BE2C (cell line): Measurements from ENCODE around the gene EDIL3.

Source experiments
- DNase-seq: peaks from one replicate; pipeline ENCODE4 v3.0.0-alpha.2; 2020
- H3K27me3 ChIP-seq: fragments of 250-450 bp; sonication (Bioruptor Pico); 2 replicates; pipeline ENCODE4 v1.5.1; 2020; ENCODE audit warnings: mild to moderate bottlenecking
- H3K36me3 ChIP-seq: fragments of 250-450 bp; sonication (Bioruptor Pico); 2 replicates; pipeline ENCODE4 v1.5.1; 2020; ENCODE audit warnings: mild to moderate bottlenecking
- H3K4me1 ChIP-seq: fragments of 250-450 bp; sonication (Bioruptor Pico); 2 replicates; pipeline ENCODE4 v1.5.1; 2020
- H3K4me3 ChIP-seq: 2 replicates; pipeline ENCODE4 v1.5.1; 2011; ENCODE audit warnings: low read depth, low read length
- H3K9me3 ChIP-seq: fragments of 250-450 bp; sonication (Bioruptor Pico); 2 replicates; pipeline ENCODE4 v1.5.1; 2020
- CTCF ChIP-seq: IDR thresholded peaks from 2 replicates; pipeline ENCODE4 v1.5.1; 2012; ENCODE audit warnings: mild to moderate bottlenecking, low read depth, low read length

The EDIL3 gene

GRCh38 chr5:84265130-84265529 lies 119.5 kb downstream of the EDIL3 start:
- Histone ChIP-seq H3K4me3 (no peak overlapping the region), H3K9me3 (no peaks in the 10 kb centered on the region), H3K36me3 (no peaks in the 10 kb centered on the region), H3K27me3 (no peaks in the 10 kb centered on the region), H3K4me1 (peaks cover 18% of the 10 kb centered on the region)
- no peak for TF ChIP-seq CTCF
- no peak for DNase-seq

- no peaks in the 10 kb centered on the region for H3K36me3 ChIP-seq
- H3K27me3 ChIP-seq = no peaks in the 10 kb centered on the region
- H3K9me3 ChIP-seq = no peaks in the 10 kb centered on the region
- TF ChIP-seq CTCF = no peak
- peaks cover 12% of the 10 kb centered on the region for H3K4me1 ChIP-seq
- H3K4me3 ChIP-seq = no peak overlapping the region
- no peak for DNase-seq
Measured at GRCh38 chr5:84260939-84261338, 123.7 kb downstream of the EDIL3 start.

GRCh38 chr5:84260140-84260539 lies 124.5 kb downstream of the EDIL3 start:
- no peak for TF ChIP-seq CTCF
- Histone ChIP-seq H3K4me3 (no peak overlapping the region), H3K36me3 (no peaks in the 10 kb centered on the region), H3K27me3 (no peaks in the 10 kb centered on the region), H3K4me1 (peaks cover 13% of the 10 kb centered on the region), H3K9me3 (no peaks in the 10 kb centered on the region)
- DNase-seq = no peak

- H3K4me1 ChIP-seq = peaks cover 20% of the 10 kb centered on the region
- no peaks in the 10 kb centered on the region for H3K9me3 ChIP-seq
- H3K4me3 ChIP-seq = no peak overlapping the region
- H3K36me3 ChIP-seq = no peaks in the 10 kb centered on the region
- no peaks in the 10 kb centered on the region for H3K27me3 ChIP-seq
- peak; percentile 35 for DNase-seq
- TF ChIP-seq CTCF = no peak
Measured at GRCh38 chr5:84259283-84260045, 125.2 kb downstream of the EDIL3 start.

GRCh38 chr5:84257061-84257460 lies 127.6 kb downstream of the EDIL3 start:
- Histone ChIP-seq H3K4me3 (no peak overlapping the region), H3K9me3 (no peaks in the 10 kb centered on the region), H3K4me1 (peaks cover 24% of the 10 kb centered on the region), H3K27me3 (no peaks in the 10 kb centered on the region), H3K36me3 (no peaks in the 10 kb centered on the region)
- TF ChIP-seq CTCF = no peak
- no peak for DNase-seq

GRCh38 chr5:84255315-84255714 lies 129.4 kb downstream of the EDIL3 start:
- H3K36me3 ChIP-seq = no peaks in the 10 kb centered on the region
- no peak overlapping the region for H3K4me3 ChIP-seq
- no peaks in the 10 kb centered on the region for H3K9me3 ChIP-seq
- H3K4me1 ChIP-seq = peaks cover 23% of the 10 kb centered on the region
- peak; percentile 59 for TF ChIP-seq CTCF
- H3K27me3 ChIP-seq = no peaks in the 10 kb centered on the region
- DNase-seq = no peak
